Esophagus (tissue), 2 donors: ENCODE results near the gene ABHD8. TPM values are rescaled to one million over a fixed set of nuclear protein-coding genes. Genes with fewer than 3 reads are reported as not detected.

ENCODE experiments used
- H3K27ac ChIP-seq, 2 donors: one replicate each; pipeline ENCODE4 v1.5.1; 2013; ENCODE audit warnings: low read depth in 2 of 2, mild to moderate bottlenecking in 2 of 2, inconsistent platforms in 1 of 2, low read length in 1 of 2, moderate library complexity in 1 of 2
- H3K27me3 ChIP-seq, 2 donors: one replicate each; pipeline ENCODE4 v1.6.1; 2013; ENCODE audit warnings: low read length in 2 of 2, control low read depth in 1 of 2, mild to moderate bottlenecking in 1 of 2; ENCODE audit not compliant: insufficient read depth in 2 of 2, control insufficient read depth in 1 of 2
- H3K36me3 ChIP-seq, 2 donors: one replicate each; pipeline ENCODE4 v1.6.1; 2013; ENCODE audit warnings: low read length in 1 of 2; ENCODE audit not compliant: control insufficient read depth in 2 of 2, insufficient read depth in 2 of 2
- H3K4me1 ChIP-seq, 2 donors: one replicate each; pipeline ENCODE4 v1.6.1; 2013; ENCODE audit warnings: low read length in 1 of 2; ENCODE audit not compliant: control insufficient read depth in 2 of 2, insufficient read depth in 2 of 2
- H3K4me3 ChIP-seq, 2 donors: one replicate each; pipeline ENCODE4 v1.5.1; 2013; ENCODE audit warnings: low read length in 2 of 2, mild to moderate bottlenecking in 2 of 2, low read depth in 1 of 2, moderate library complexity in 1 of 2
- H3K9me3 ChIP-seq, 2 donors: one replicate each; pipeline ENCODE4 v1.6.1; 2013; ENCODE audit warnings: mild to moderate bottlenecking in 2 of 2, low read depth in 1 of 2, low read length in 1 of 2, moderate library complexity in 1 of 2; ENCODE audit not compliant: control insufficient read depth in 2 of 2, insufficient read depth in 1 of 2
- WGBS, 2 donors: extraction: QIAGEN DNeasy Blood & Tissue Kit; methylation state at CpG; one replicate each; pipeline ENCODE4 v1.1.7; 2013; 5-methylcytosine and 5-hydroxymethylcytosine counted together
- polyA plus RNA-seq, 2 donors: library from polyadenylated mRNA; stranded (reverse); fragments of 200-250 nt; gene quantifications; one replicate each; pipeline ENCODE4 v1.2.3, GENCODE V29; 2013
- donor health status: healthy with polysubstance abuse.
- donor health status: Bipolar disorder and iron deficiency.

ABHD8 gene
- polyA plus RNA-seq, 2 donors: 3.4 to 4.5 TPM

DNA sequence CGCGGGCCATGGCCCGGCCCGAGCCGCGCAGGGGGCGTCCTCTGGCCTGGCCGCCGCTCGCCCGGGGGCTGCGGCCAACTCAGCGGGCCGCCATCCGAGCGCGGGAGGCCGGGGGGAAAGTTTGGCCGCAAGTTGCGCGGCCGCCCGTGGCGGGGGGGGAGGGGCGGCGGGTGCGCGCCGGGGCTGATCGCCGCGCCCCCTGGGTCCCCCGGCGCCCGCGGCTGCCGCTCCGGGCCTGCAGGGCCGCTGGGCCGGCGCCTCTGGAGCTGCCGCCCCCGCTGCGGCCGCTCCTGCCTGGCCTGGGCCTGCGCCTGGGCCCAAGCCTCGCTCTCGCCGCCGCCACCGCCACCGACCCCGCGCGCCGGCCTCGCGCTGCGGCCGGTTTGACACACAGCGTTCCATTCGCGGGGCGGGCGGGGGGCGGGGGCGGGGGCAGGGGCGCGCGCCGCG, 57.7 kb downstream of the ABHD8 start, which contains the start of gene NR2F6:
TSS of gene NR2F6 (minus strand) at position 385 of the 450 bp plus-strand sequence. CDS start 699 bp downstream, outside the sequence.
- H3K4me3 ChIP-seq: peak within 1 kb of the TSS; percentile 91 to 94
- peak within 1 kb of the TSS; percentile 95 to 97 for H3K27ac ChIP-seq
- H3K36me3 ChIP-seq: peaks cover 0 to 2% of the 10 kb centered on the region in 2 donors
- H3K9me3 ChIP-seq: no peaks in the 10 kb centered on the region
- 0 to 1% methylated on average over 37 to 72 of the region's 72 CpGs for WGBS, 2 donors
- peaks cover 15 to 29% of the 10 kb centered on the region in 2 donors for H3K4me1 ChIP-seq
- H3K27me3 ChIP-seq: no peaks in the 10 kb centered on the region

DNA sequence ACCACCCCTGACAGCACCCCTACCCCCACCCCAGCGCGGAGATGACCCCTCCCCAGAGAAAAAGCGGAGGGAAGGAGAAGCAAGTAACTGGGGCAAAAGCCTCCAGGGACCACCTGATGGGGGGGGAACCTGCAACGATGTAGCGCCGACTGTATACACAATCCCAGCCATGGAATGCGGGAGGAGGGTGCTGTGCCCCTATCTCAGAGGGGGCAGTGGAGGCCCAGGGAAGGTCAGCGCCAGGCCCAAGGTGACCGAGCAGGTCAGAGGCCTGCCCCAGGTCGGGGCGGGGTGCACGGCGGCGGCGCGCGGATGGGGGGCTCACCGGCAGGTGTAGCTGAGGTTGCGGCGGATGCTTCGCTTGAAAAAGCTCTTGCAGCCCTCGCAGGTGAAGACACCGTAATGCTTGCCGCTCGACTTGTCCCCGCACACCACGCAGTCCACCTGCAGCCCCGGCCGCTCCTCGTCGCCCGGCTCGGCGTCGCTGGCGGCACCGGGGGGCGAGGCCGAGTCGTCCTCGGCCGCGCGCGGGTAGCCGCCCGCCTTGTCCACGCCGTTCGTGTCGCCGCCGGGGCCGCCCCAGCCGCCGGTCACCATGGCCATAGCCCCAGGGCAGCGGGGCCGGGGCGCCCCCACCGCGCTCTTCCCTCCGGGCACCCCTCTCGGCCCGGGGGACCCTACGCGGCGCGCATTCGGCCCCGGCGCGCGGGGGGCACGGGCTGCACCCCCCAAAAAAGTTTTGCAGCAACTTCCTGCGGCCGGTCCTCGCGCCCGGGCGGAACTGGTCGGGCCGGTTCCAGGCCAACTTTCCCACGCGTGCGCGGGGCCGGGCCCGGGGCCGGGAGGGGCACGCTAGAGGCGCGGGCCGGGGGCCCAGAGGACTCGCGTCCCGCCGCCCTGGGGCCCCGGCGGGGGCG, 58.3 kb downstream of the ABHD8 start:
- Histone ChIP-seq H3K27me3 (no peaks in the 10 kb centered on the region), H3K4me1 (peaks cover 15 to 25% of the 10 kb centered on the region in 2 donors)

GRCh38 chr19:17243830-17244617, 59.2 kb downstream of the ABHD8 start:
- Histone ChIP-seq H3K9me3 (no peaks in the 10 kb centered on the region), H3K36me3 (peaks cover 4% of the 10 kb centered on the region in 2 donors), H3K4me3 (peak overlapping the region; percentile 91 to 94), H3K4me1 (peaks cover 15 to 22% of the 10 kb centered on the region in 2 donors), H3K27me3 (no peaks in the 10 kb centered on the region), H3K27ac (peak overlapping the region; percentile 83 to 95)
- 12 to 14% methylated on average over 51 to 52 of the region's 52 CpGs for WGBS, 2 donors

More for the DNA sequence above, 58.3 kb downstream of the ABHD8 start:
- WGBS, 2 donors: 1 to 2% methylated on average over 75 to 100 of the region's 100 CpGs
- Histone ChIP-seq H3K36me3 (peaks cover 4% of the 10 kb centered on the region in 2 donors), H3K27ac (peak overlapping the region; percentile 83 to 95), H3K4me3 (peak overlapping the region; percentile 91 to 94), H3K9me3 (no peaks in the 10 kb centered on the region)

DNA sequence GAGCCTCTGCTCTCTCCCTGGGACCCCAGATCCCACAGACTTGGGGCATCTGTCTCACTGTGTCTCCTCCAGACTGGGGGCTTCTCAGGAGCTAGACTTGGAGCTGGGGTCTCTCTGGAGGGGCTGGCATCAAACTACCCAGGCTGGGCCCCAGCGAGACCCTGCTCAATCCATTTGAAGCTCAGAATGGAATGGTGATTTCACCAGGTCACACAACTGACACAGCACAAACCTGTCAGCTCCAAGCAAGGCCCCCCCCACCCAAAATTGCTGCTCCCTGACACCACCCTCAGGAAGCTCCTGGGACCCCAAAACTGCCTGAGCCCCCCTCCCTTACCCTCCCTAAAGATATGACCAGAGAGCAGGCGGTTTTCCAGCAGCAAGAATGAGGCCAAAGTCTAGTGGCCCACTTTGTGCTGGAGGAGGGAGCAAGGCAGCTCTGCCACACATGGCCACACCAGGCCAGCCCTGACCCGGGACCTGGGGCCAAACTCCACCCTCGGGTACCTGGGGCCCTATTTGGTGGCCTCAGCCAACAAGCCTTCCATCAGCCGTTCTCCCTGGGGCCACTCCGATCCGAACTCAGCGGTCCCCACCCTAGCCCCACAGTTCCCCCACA, 59.9 kb downstream of the ABHD8 start:
- no peaks in the 10 kb centered on the region for H3K9me3 ChIP-seq
- 35 to 42% methylated on average over 8 of the region's 8 CpGs for WGBS, 2 donors
- H3K27me3 ChIP-seq: no peaks in the 10 kb centered on the region
- peaks cover 4 to 9% of the 10 kb centered on the region in 2 donors for H3K36me3 ChIP-seq
- H3K4me1 ChIP-seq: peaks cover 15 to 20% of the 10 kb centered on the region in 2 donors
- H3K27ac ChIP-seq: peak overlapping the region; percentile 83 to 95
- peak overlapping the region; percentile 91 to 94 for H3K4me3 ChIP-seq

DNA sequence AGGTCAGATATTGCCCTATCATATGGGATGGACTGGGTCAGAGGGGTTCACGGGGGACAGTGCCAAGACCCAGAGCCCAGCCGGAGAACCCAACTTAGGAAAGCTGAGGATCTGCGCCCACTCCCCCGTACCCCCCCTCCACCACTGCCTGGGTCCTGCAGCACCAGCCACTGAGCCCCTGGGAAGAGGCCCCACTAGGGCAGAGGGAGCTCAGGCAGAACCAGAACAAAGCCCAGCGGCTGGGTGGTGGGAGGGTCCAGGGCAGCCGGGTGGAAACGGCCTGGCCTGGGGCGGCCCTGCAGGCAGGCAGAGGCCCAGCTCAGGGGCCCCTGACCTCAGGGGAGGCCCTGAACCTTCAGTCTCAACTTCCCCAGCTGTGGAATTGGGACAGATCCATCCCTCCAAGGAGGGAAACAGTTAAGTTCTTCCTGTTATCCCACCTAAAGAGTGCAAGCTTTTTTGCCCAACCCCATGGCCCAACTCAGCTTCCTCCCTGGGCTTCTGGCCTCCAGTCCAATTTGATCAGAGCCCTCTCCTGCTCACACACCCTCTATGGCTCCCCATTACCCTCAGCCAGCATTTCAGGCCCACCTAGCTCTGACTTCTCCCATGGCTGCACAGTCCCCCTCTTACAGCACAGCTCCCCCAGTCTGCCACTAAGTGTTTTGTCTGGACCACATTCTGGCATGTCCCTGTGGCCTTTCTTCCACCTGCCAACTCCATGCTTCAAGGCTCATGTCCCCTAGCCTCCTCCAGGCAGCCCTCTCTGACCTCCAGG, 60.6 kb downstream of the ABHD8 start:
- H3K36me3 ChIP-seq: peaks cover 4 to 12% of the 10 kb centered on the region in 2 donors
- no peaks in the 10 kb centered on the region for H3K27me3 ChIP-seq
- peaks cover 15% of the 10 kb centered on the region in 2 donors for H3K4me1 ChIP-seq
- peak overlapping the region; percentile 83 to 95 for H3K27ac ChIP-seq
- WGBS, 2 donors: 63 to 67% methylated on average over 8 of the region's 8 CpGs
- no peaks in the 10 kb centered on the region for H3K9me3 ChIP-seq
- H3K4me3 ChIP-seq: peak overlapping the region; percentile 91 to 94

Other genes with a start within 250 kb of the ABHD8 start
- 1 to 10 TPM; 7.8 to 9.3 TPM for gene HAUS8, start 228.0 kb downstream of the ABHD8 start, polyA plus RNA-seq
- 10 to 100 TPM; 24.2 to 41.2 TPM for gene MYO9B, start 227.6 kb downstream of the ABHD8 start, polyA plus RNA-seq
- gene USE1, start 88.1 kb downstream of the ABHD8 start, polyA plus RNA-seq: 10 to 100 TPM; 32.8 to 37.7 TPM
- 10 to 100 TPM in 1 of 2 donors, 1 to 10 TPM in 1; 7.9 to 12.7 TPM for gene OCEL1, start 77.2 kb downstream of the ABHD8 start, polyA plus RNA-seq
- gene NR2F6, start 57.5 kb downstream of the ABHD8 start, polyA plus RNA-seq: 10 to 100 TPM; 33.3 to 45.5 TPM
- gene USHBP1, start 38.7 kb downstream of the ABHD8 start, polyA plus RNA-seq: 1 to 10 TPM; 1.5 to 2.9 TPM
- gene BABAM1, start 36.0 kb downstream of the ABHD8 start, polyA plus RNA-seq: 10 to 100 TPM; 39.1 to 52.7 TPM
- gene ANKLE1, start 21.5 kb downstream of the ABHD8 start, polyA plus RNA-seq: under 1 TPM; 0.22 to 0.45 TPM
- 100 to 1,000 TPM in 1 of 2 donors, 10 to 100 TPM in 1; 72.1 to 102 TPM for gene MRPL34, start 2.4 kb upstream of the ABHD8 start, polyA plus RNA-seq
- 10 to 100 TPM; 40.3 to 41.4 TPM for gene DDA1, start 6.1 kb upstream of the ABHD8 start, polyA plus RNA-seq
- 10 to 100 TPM in 1 of 2 donors, 1 to 10 TPM in 1; 9.7 to 28.0 TPM for gene ANO8, start 31.4 kb upstream of the ABHD8 start, polyA plus RNA-seq
- gene GTPBP3, start 34.1 kb upstream of the ABHD8 start, polyA plus RNA-seq: 10 to 100 TPM; 13.5 to 20.2 TPM
- 10 to 100 TPM; 29.5 to 30.7 TPM for gene PLVAP, start 73.9 kb upstream of the ABHD8 start, polyA plus RNA-seq
- not detected for gene CCDC194, start 90.8 kb upstream of the ABHD8 start, polyA plus RNA-seq
- 10 to 100 TPM in 1 of 2 donors, 1 to 10 TPM in 1; 8.5 to 17.6 TPM for gene BST2, start 102.2 kb upstream of the ABHD8 start, polyA plus RNA-seq
- gene MVB12A, start 116.6 kb upstream of the ABHD8 start, polyA plus RNA-seq: 10 to 100 TPM; 64.2 to 66.8 TPM
- under 1 TPM; 0.13 to 0.20 TPM for gene TMEM221, start 145.2 kb upstream of the ABHD8 start, polyA plus RNA-seq
- gene NXNL1, start 157.5 kb upstream of the ABHD8 start, polyA plus RNA-seq: not detected
- gene SLC27A1, start 167.1 kb upstream of the ABHD8 start, polyA plus RNA-seq: 1 to 10 TPM; 5.4 to 8.7 TPM
- 100 to 1,000 TPM in 1 of 2 donors, 10 to 100 TPM in 1; 90.6 to 119 TPM for gene PGLS, start 208.2 kb upstream of the ABHD8 start, polyA plus RNA-seq